HepG2 (cell line): ENCODE data around the gene FMN2. TPM values are rescaled to one million over a fixed set of nuclear protein-coding genes. Genes with fewer than 3 reads are reported as not detected.

Source experiments
- ATAC-seq: fragments of 200-7000 bp; cut with Tn5 transposase; 3 replicates; pipeline ENCODE4 v1.9.1; 2020; ENCODE audit warnings: mild to moderate bottlenecking, moderate library complexity
- BruUV-seq: library from RNA; stranded (reverse); fragments of 400-500 nt; replicated peaks from 2 replicates; lab custom pipeline; 2021; lab: Mats Ljungman, UMichigan
- CTCF ChIA-PET: fragments of 300-600 bp; formaldehyde crosslinking; extraction: SDS; loops from one replicate; lab custom pipeline; 2021; ENCODE audit warnings: low total read pairs, inconsistent platforms, low intra/inter-chr PET ratio; lab: Yijun Ruan, JAX
- POLR2A ChIA-PET: fragments of 350-600 bp; sonication (Branson Sonifier 250); formaldehyde crosslinking; loops from one replicate; lab custom pipeline; 2020; ENCODE audit warnings: antibody characterized with exemption, inconsistent platforms; lab: Yijun Ruan, JAX
- DNase-seq: peaks from one replicate; pipeline ENCODE4 v3.0.0-alpha.2; 2015; ENCODE audit warnings: low spot score
- FAIRE-seq: peaks from 3 replicates; lab custom pipeline; 2011; peaks lifted over from hg19 to GRCh38; lab: Jason Lieb, UNC
- H2AFZ ChIP-seq: one replicate; pipeline ENCODE4 v1.6.1; 2011; ENCODE audit warnings: low read length, inconsistent platforms
- H3K27ac ChIP-seq: fragments of 300-600 bp; 3 replicates; pipeline ENCODE4 v1.8.0; 2011; ENCODE audit warnings: mixed run types, mild to moderate bottlenecking, mixed read lengths, low read length, inconsistent platforms; ENCODE audit not compliant: insufficient read depth; ENCODE audit errors: extremely low read length
- H3K27me3 ChIP-seq, 2 experiments: fragments of 200-600 bp in 1 of 2; 2 replicates in 1 of 2; 3 replicates in 1 of 2; pipeline versions ENCODE4 v1.6.0 to v1.8.0; 2011; ENCODE audit warnings: low read length in 2 of 2, mild to moderate bottlenecking in 2 of 2, moderate library complexity in 2 of 2, inconsistent platforms in 1 of 2; ENCODE audit not compliant: insufficient read depth in 2 of 2, control insufficient read depth in 1 of 2
- H3K36me3 ChIP-seq, 2 experiments: fragments of 200-600 bp in 1 of 2; replicated peaks in 1 of 2; 2 replicates in 1 of 2; 3 replicates in 1 of 2; pipeline versions ENCODE4 v1.5.1 to v1.8.0; 2011; ENCODE audit warnings: low read length in 2 of 2, inconsistent platforms in 1 of 2; ENCODE audit not compliant: insufficient read depth in 2 of 2, control insufficient read depth in 1 of 2
- H3K4me1 ChIP-seq: 2 replicates; pipeline ENCODE4 v1.5.1; 2012; ENCODE audit warnings: low read length, inconsistent platforms; ENCODE audit not compliant: insufficient read depth
- H3K4me2 ChIP-seq: 2 replicates; pipeline ENCODE4 v1.6.0; 2011; ENCODE audit warnings: low read depth, low read length, inconsistent platforms
- H3K4me3 ChIP-seq, 3 experiments: fragments of 200-600 bp in 1 of 3; sonication (generic), shearing (Covaris generic) in 1 of 3; replicated peaks in 1 of 3; 2 replicates each; pipeline ENCODE4 v1.5.1; 2011 to 2016; ENCODE audit warnings: low read length in 3 of 3, inconsistent platforms in 2 of 3, low read depth in 2 of 3, mild to moderate bottlenecking in 2 of 3, control low read depth in 1 of 3, mixed read lengths in 1 of 3; ENCODE audit not compliant: insufficient read depth in 1 of 3
- H3K79me2 ChIP-seq: one replicate; pipeline ENCODE4 v1.6.1; 2011; ENCODE audit warnings: low read length, inconsistent platforms; ENCODE audit not compliant: insufficient read depth
- H3K9ac ChIP-seq: 2 replicates; pipeline ENCODE4 v1.6.0; 2011; ENCODE audit warnings: mild to moderate bottlenecking, low read depth, low read length, inconsistent platforms; ENCODE audit not compliant: insufficient read depth
- H3K9me3 ChIP-seq: 2 replicates; pipeline ENCODE4 v1.5.1; 2012; ENCODE audit warnings: mild to moderate bottlenecking, low read length
- H4K20me1 ChIP-seq: 2 replicates; pipeline ENCODE4 v1.6.0; 2011; ENCODE audit warnings: inconsistent platforms, mild to moderate bottlenecking, low read length, moderate library complexity; ENCODE audit not compliant: insufficient read depth
- GLI4 ChIP-seq: sonication (generic); formaldehyde crosslinking; IDR thresholded peaks from 2 replicates; pipeline ENCODE4 v1.5.1; 2020; ENCODE audit warnings: missing genetic modification reagents, mild to moderate bottlenecking, moderate library complexity, borderline replicate concordance
- ISL2 ChIP-seq: sonication (generic); formaldehyde crosslinking; IDR thresholded peaks from 2 replicates; pipeline ENCODE4 v1.5.0; 2020; ENCODE audit warnings: missing genetic modification reagents
- MATR3 ChIP-seq: sonication (generic); formaldehyde crosslinking; IDR thresholded peaks from 2 replicates; pipeline ENCODE4 v1.4.0; 2020; ENCODE audit warnings: missing genetic modification reagents
- PHB2 ChIP-seq: fragments of 450-650 bp; IDR thresholded peaks from 2 replicates; pipeline ENCODE4 v1.6.1; 2018; ENCODE audit not compliant: partially characterized antibody
- YEATS4 ChIP-seq: sonication (generic); formaldehyde crosslinking; IDR thresholded peaks from 2 replicates; pipeline ENCODE4 v1.4.0; 2020; ENCODE audit warnings: missing genetic modification reagents, borderline replicate concordance
- ZBTB42 ChIP-seq: sonication (generic); formaldehyde crosslinking; IDR thresholded peaks from 2 replicates; pipeline ENCODE4 v1.5.0; 2020; ENCODE audit warnings: mild to moderate bottlenecking, missing genetic modification reagents
- ZNF234 ChIP-seq: sonication (generic); formaldehyde crosslinking; conservative IDR thresholded peaks from 2 replicates; pipeline ENCODE4 v1.5.1; 2020; ENCODE audit warnings: mild to moderate bottlenecking, missing genetic modification reagents
- ZNF354B ChIP-seq: sonication (generic); formaldehyde crosslinking; IDR thresholded peaks from 2 replicates; pipeline ENCODE4 v1.8.0; 2022; ENCODE audit warnings: mild to moderate bottlenecking, missing genetic modification reagents
- ZNF564 ChIP-seq: sonication (generic); formaldehyde crosslinking; IDR thresholded peaks from 2 replicates; pipeline ENCODE4 v1.8.1; 2023; ENCODE audit warnings: mild to moderate bottlenecking, missing genetic modification reagents
- WGBS: methylation state at CpG from one replicate; pipeline ENCODE4 v1.1.6; 2017; ENCODE audit warnings: low lambda C conversion rate; 5-methylcytosine and 5-hydroxymethylcytosine counted together
- in situ Hi-C: cut with HindIII; loops from 2 replicates; pipeline ENCODE4 v1.10.0; 2017; ENCODE audit warnings: low pct_unique_long_range_greater_than_20kb; ENCODE audit not compliant: extremely low pct_ligation_motif_present
- intact Hi-C: fragments of 100-400 bp; cut with micrococcal nuclease; formaldehyde crosslinking; loops from one replicate; pipeline ENCODE4 v1.10.0; 2022; ENCODE audit not compliant: unreplicated experiment
- polyA plus RNA-seq, 8 experiments: library from polyadenylated mRNA; depleted of rRNA in 3 of 8; stranded (reverse) in 7 of 8; unstranded in 1 of 8; fragments of >200 nt; fragmentation: Illumina TruSeq in 4 of 8; extraction: Trizol in 4 of 8; gene quantifications; 2 replicates each; pipeline versions ENCODE4 v1.2.1 to v1.2.3, GENCODE V29; 2011 to 2016; ENCODE audit warnings: low read depth in 4 of 8, missing spikeins in 1 of 8, mixed read lengths in 1 of 8; ENCODE audit not compliant: insufficient read depth in 1 of 8
- total RNA-seq, 5 experiments: library from RNA; depleted of rRNA; stranded (reverse); fragments of >200 nt; fragmentation: Illumina TruSeq; extraction: Trizol; gene quantifications; 2 replicates each; pipeline ENCODE4 v1.2.3, GENCODE V29; 2016; ENCODE audit warnings: low read depth in 1 of 5
- TF ChIP-seq, protein P1 (sequence below): sonication (generic); formaldehyde crosslinking; IDR thresholded peaks from 2 replicates; pipeline ENCODE4 v1.4.0; 2020; ENCODE audit warnings: missing genetic modification reagents
- TF ChIP-seq, protein P2 (sequence below): sonication (generic); formaldehyde crosslinking; IDR thresholded peaks from 2 replicates; pipeline ENCODE4 v1.5.1; 2020; ENCODE audit warnings: missing genetic modification reagents, mild to moderate bottlenecking, borderline replicate concordance
- TF ChIP-seq, protein P3 (sequence below): sonication (generic); formaldehyde crosslinking; IDR thresholded peaks from 2 replicates; pipeline ENCODE4 v1.4.0; 2020; ENCODE audit warnings: missing genetic modification reagents
- TF ChIP-seq, protein P4 (sequence below): sonication (generic); formaldehyde crosslinking; IDR thresholded peaks from 2 replicates; pipeline ENCODE4 v1.5.1; 2020; ENCODE audit warnings: missing genetic modification reagents, mild to moderate bottlenecking, borderline replicate concordance

Gene FMN2
- total and polyA plus RNA-seq, 2 of the 13 experiments (the other 11 are each of a cell fraction or from before 2014, with no cell fraction given): not detected

DNA sequence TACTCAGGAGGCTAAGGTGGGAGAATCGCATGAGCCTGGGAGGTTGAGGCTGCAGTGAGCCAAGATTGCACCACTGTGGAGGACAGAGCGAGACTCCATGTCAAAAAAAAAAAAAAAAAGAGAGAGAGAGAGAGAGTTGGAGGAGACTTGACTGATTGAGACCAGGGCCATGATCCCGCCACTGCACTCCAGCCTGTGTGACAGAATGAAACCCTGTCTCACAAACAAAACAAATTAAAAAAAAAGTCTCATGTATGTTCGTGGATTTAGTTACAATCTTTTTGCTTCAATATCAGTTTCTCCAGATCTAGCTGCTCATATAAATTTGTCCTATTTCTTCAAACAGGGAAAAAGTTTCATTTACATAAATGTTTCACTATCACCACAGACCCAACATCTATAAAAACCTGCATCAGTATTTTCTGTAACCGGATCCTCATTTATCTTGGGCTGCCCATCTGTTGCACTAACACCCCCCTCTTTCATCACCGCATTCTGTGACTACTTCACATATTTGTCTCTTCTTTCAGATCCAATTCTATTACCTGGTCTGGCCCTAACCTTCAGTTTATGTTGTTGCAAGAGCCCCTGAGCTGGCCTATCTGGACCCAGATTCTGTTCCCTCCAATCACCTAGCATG is 393.2 kb downstream of the FMN2 start (continued):
- TF ChIP-seq, protein P1, sequence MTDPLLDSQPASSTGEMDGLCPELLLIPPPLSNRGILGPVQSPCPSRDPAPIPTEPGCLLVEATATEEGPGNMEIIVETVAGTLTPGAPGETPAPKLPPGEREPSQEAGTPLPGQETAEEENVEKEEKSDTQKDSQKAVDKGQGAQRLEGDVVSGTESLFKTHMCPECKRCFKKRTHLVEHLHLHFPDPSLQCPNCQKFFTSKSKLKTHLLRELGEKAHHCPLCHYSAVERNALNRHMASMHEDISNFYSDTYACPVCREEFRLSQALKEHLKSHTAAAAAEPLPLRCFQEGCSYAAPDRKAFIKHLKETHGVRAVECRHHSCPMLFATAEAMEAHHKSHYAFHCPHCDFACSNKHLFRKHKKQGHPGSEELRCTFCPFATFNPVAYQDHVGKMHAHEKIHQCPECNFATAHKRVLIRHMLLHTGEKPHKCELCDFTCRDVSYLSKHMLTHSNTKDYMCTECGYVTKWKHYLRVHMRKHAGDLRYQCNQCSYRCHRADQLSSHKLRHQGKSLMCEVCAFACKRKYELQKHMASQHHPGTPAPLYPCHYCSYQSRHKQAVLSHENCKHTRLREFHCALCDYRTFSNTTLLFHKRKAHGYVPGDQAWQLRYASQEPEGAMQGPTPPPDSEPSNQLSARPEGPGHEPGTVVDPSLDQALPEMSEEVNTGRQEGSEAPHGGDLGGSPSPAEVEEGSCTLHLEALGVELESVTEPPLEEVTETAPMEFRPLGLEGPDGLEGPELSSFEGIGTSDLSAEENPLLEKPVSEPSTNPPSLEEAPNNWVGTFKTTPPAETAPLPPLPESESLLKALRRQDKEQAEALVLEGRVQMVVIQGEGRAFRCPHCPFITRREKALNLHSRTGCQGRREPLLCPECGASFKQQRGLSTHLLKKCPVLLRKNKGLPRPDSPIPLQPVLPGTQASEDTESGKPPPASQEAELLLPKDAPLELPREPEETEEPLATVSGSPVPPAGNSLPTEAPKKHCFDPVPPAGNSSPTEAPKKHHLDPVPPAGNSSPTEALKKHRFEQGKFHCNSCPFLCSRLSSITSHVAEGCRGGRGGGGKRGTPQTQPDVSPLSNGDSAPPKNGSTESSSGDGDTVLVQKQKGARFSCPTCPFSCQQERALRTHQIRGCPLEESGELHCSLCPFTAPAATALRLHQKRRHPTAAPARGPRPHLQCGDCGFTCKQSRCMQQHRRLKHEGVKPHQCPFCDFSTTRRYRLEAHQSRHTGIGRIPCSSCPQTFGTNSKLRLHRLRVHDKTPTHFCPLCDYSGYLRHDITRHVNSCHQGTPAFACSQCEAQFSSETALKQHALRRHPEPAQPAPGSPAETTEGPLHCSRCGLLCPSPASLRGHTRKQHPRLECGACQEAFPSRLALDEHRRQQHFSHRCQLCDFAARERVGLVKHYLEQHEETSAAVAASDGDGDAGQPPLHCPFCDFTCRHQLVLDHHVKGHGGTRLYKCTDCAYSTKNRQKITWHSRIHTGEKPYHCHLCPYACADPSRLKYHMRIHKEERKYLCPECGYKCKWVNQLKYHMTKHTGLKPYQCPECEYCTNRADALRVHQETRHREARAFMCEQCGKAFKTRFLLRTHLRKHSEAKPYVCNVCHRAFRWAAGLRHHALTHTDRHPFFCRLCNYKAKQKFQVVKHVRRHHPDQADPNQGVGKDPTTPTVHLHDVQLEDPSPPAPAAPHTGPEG (CRISPR knock-in tag): no peak

DNA sequence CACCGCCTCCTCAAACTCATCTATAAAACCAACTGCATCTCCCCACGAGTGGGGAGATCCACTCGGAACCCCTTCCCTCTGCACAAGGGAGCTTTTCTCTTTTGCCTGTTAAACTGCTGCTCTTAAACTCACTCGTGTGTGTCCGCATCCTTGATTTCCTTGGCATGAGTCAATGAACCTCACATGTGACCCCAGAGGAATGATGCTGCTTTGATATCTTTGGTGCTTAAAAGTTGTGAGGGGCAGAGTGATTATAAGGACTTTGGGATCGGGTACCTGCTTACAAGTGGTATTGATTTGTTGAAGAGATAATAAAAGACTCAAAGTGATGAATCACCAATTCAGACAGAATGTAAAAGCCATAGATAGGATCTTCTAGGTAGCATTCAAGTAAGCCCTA is 394.9 kb downstream of the FMN2 start:
- H3K4me3 ChIP-seq: no peak overlapping the region
- no peaks in the 10 kb centered on the region for H3K36me3 ChIP-seq
- no peak for ATAC-seq
- 24% methylated on average over 6 of the region's 6 CpGs for WGBS
- no peak overlapping the region for H3K4me2 ChIP-seq
- BruUV-seq: no TSS peak
- FAIRE-seq: no peak
- no peaks in the 10 kb centered on the region for H3K4me1 ChIP-seq
- no peaks in the 10 kb centered on the region for H3K9me3 ChIP-seq
- ChIA-PET CTCF (no interaction called here), POLR2A (no interaction called here)
- intact Hi-C loops: no loop called here
- no peaks in the 10 kb centered on the region for H3K79me2 ChIP-seq
- in situ Hi-C loops: no loop called here
- no peak overlapping the region for H3K27ac ChIP-seq
- no peak for DNase-seq
- no peaks in the 10 kb centered on the region for H4K20me1 ChIP-seq
- no peak overlapping the region for H2AFZ ChIP-seq
- no peaks in the 10 kb centered on the region for H3K27me3 ChIP-seq
- H3K9ac ChIP-seq: no peak overlapping the region
- TF ChIP-seq ZBTB42 (CRISPR knock-in tag) (no peak), PHB2 (no peak), ISL2 (CRISPR knock-in tag) (no peak), GLI4 (CRISPR knock-in tag) (no peak), MATR3 (CRISPR knock-in tag) (no peak), YEATS4 (CRISPR knock-in tag) (no peak), ZNF564 (CRISPR knock-in tag) (no peak), ZNF354B (no peak), ZNF234 (no peak)
- TF ChIP-seq, protein P2, sequence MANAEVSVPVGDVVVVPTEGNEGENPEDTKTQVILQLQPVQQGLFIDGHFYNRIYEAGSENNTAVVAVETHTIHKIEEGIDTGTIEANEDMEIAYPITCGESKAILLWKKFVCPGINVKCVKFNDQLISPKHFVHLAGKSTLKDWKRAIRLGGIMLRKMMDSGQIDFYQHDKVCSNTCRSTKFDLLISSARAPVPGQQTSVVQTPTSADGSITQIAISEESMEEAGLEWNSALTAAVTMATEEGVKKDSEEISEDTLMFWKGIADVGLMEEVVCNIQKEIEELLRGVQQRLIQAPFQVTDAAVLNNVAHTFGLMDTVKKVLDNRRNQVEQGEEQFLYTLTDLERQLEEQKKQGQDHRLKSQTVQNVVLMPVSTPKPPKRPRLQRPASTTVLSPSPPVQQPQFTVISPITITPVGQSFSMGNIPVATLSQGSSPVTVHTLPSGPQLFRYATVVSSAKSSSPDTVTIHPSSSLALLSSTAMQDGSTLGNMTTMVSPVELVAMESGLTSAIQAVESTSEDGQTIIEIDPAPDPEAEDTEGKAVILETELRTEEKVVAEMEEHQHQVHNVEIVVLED (CRISPR knock-in tag): no peak
- TF ChIP-seq, protein P3, sequence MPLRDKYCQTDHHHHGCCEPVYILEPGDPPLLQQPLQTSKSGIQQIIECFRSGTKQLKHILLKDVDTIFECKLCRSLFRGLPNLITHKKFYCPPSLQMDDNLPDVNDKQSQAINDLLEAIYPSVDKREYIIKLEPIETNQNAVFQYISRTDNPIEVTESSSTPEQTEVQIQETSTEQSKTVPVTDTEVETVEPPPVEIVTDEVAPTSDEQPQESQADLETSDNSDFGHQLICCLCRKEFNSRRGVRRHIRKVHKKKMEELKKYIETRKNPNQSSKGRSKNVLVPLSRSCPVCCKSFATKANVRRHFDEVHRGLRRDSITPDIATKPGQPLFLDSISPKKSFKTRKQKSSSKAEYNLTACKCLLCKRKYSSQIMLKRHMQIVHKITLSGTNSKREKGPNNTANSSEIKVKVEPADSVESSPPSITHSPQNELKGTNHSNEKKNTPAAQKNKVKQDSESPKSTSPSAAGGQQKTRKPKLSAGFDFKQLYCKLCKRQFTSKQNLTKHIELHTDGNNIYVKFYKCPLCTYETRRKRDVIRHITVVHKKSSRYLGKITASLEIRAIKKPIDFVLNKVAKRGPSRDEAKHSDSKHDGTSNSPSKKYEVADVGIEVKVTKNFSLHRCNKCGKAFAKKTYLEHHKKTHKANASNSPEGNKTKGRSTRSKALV: no peak
- TF ChIP-seq, protein P4, sequence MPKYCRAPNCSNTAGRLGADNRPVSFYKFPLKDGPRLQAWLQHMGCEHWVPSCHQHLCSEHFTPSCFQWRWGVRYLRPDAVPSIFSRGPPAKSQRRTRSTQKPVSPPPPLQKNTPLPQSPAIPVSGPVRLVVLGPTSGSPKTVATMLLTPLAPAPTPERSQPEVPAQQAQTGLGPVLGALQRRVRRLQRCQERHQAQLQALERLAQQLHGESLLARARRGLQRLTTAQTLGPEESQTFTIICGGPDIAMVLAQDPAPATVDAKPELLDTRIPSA (CRISPR knock-in tag): no peak
